PC-3 (cell line): ENCODE data around the gene TMEM161A.

Source experiments
- EZH2 ChIP-seq: fragments of 300-600 bp; sonication (generic); IDR thresholded peaks from one replicate; pipeline ENCODE4 v1.6.1; 2017; ENCODE audit warnings: antibody characterized with exemption, mild to moderate bottlenecking, low read length; ENCODE audit not compliant: unreplicated experiment
- EZH2phosphoT487 ChIP-seq: fragments of 300-600 bp; sonication (generic); IDR thresholded peaks from 2 replicates; pipeline ENCODE4 v1.6.1; 2018; ENCODE audit warnings: mild to moderate bottlenecking, antibody characterized with exemption, low read length, borderline replicate concordance
- TF ChIP-seq, protein P1 (sequence below): fragments of 300-600 bp; sonication (generic); conservative IDR thresholded peaks from 2 replicates; pipeline ENCODE4 v1.5.1; 2017; ENCODE audit warnings: antibody characterized with exemption, low read depth, mild to moderate bottlenecking, low read length

DNA sequence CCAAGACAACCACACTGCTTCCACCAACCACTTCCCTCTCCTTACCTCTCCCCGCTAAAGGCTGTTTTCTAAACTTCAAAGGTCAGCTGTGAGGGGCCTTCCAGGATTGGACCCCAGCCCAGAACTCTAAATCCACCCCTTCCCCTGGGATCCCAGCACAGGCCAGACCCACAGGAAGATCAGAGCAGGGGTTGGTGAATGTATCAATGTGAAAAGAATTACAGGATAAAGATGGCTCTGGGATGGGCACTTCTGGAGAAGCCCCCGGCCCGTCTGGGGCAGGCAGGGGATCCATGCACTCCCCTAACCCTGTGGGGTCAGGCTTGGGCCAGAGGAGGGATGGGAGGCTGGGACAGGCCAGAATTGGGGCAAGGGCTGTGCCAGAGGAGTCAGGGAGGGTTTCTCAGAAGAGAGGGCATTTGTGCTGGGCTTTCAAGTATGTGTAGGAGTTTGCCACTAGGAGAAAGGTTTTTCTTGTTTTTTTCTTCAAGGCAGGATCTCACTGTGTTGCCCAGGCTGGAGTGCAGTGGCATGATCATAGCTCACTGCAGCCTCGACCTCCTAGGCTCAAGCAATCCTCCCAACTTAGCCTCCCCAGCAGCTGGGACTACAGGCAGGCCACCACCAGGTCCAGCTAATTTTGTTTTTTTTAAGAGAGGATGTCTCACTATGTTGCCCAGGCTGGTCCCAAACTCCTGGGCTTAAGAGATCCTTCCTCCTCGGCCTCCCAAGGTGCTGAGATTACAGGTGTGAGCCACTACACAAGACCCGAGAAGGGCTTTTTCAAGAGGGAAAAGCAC, 32.8 kb upstream of the TMEM161A start:
- TF ChIP-seq, protein P1, sequence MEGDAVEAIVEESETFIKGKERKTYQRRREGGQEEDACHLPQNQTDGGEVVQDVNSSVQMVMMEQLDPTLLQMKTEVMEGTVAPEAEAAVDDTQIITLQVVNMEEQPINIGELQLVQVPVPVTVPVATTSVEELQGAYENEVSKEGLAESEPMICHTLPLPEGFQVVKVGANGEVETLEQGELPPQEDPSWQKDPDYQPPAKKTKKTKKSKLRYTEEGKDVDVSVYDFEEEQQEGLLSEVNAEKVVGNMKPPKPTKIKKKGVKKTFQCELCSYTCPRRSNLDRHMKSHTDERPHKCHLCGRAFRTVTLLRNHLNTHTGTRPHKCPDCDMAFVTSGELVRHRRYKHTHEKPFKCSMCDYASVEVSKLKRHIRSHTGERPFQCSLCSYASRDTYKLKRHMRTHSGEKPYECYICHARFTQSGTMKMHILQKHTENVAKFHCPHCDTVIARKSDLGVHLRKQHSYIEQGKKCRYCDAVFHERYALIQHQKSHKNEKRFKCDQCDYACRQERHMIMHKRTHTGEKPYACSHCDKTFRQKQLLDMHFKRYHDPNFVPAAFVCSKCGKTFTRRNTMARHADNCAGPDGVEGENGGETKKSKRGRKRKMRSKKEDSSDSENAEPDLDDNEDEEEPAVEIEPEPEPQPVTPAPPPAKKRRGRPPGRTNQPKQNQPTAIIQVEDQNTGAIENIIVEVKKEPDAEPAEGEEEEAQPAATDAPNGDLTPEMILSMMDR, result no peak
- TF ChIP-seq EZH2phosphoT487 (no peak), EZH2 (no peak)
